GM12801 (cell line): Measurements from ENCODE around the gene DOP1A.

ENCODE experiments used
- TF ChIP-seq, protein P1 (sequence below): IDR thresholded peaks from one replicate; pipeline ENCODE4 v1.5.1; 2011; ENCODE audit warnings: control low read depth; ENCODE audit not compliant: insufficient read length; ENCODE audit errors: extremely low read depth

DOP1A gene

DNA sequence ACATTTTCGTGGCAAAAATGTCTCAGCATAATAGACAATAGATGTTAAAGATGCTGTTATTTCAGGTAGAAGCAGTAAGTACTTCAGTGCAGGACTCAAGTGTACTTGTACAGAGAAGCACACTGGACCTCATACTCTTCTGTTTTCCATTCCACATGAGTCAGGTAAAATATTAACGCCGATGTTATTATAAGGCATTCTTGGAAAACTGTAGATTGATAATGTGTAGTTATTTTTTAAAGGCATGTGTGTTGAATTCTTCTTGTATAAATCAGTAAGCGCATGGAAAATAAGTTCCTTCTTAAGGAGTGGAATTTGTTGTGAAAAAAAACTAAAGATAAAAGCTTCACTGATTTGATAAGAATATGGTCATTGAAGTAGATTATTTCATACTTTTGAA lies 45.8 kb downstream of the DOP1A start:
- TF ChIP-seq, protein P1, sequence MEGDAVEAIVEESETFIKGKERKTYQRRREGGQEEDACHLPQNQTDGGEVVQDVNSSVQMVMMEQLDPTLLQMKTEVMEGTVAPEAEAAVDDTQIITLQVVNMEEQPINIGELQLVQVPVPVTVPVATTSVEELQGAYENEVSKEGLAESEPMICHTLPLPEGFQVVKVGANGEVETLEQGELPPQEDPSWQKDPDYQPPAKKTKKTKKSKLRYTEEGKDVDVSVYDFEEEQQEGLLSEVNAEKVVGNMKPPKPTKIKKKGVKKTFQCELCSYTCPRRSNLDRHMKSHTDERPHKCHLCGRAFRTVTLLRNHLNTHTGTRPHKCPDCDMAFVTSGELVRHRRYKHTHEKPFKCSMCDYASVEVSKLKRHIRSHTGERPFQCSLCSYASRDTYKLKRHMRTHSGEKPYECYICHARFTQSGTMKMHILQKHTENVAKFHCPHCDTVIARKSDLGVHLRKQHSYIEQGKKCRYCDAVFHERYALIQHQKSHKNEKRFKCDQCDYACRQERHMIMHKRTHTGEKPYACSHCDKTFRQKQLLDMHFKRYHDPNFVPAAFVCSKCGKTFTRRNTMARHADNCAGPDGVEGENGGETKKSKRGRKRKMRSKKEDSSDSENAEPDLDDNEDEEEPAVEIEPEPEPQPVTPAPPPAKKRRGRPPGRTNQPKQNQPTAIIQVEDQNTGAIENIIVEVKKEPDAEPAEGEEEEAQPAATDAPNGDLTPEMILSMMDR, result no peak

DNA sequence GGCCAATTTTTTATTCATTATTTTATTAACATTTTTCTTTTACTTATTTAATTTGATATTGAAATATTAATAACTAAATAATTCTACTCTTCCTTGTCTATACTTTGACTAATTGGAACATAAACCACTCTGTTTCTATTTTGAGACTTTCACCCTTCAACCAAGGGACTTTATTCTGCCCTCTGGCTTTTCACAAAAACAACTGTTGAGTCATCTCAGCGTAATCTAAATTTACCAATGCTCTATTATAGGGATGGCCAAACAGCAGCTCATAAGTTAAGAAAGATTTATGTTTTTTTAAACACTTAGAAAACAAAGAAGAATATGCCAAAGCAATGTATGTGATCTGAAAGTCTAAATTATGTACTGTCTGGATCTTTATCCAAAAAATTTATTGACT lies 46.7 kb downstream of the DOP1A start:
- TF ChIP-seq, protein P1, result no peak

DNA sequence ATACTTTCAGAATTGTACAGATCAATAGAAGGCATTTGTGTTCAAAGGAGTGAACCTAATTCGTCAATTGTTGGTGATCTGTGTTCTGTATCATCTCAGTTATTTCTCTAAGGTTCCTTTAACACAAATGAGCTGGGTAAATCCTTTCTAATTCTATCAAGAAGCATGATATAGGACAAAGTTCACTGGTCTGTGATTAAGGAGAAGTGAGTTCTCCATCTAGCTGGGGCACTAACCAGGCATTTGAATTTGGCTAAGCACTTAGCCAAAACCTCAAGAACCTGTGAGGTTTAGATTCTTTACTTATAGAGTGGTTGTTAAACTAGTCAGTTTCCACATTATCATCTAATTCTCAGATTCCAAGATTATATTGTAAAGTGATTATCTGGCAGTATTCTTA lies 50.3 kb downstream of the DOP1A start:
- TF ChIP-seq, protein P1, result no peak

DNA sequence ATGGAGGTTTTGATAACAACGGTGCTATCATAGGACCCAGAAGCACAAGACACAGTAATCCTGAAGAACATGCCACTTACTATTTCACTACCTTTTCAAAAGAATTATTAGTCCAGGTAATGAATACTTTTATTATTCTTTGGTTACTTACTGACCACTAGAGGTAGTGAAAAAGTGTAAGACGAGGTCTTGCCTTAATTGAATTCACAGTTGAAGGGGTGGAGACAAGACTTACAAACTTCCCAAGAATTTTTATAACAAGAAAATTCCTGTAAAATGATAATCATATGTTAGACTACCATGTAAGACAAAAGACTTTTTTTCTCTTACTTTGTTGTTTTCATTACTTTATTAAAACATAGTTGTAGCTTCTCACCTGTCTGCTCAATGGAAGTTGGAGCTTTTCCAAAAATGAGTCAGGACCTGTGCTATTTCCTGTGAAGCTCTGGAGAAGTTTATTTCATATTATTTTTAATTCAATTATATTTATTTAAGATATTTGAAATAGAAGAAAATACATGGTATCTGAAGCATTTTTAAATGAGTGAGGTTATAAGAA lies 52.4 kb downstream of the DOP1A start:
- TF ChIP-seq, protein P1, result no peak

DNA sequence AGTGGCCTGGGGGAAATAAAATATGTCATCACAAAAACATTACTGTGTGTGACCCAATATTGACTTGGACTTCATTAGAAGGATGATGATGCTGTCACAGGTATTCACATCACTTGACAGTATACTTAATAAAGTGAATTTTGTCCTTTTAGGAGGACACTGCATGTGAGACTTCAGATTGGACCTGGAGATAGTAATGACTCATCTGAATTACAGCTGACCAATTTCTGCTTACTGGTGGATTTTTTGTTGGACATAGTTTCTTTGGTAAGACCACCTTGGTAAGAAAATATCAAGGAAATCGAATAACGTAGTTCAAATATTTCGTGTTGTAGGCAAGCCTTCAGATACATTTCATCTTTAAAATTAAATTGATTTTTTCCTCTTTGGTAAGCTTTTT lies 57.1 kb downstream of the DOP1A start:
- TF ChIP-seq, protein P1, result no peak

DNA sequence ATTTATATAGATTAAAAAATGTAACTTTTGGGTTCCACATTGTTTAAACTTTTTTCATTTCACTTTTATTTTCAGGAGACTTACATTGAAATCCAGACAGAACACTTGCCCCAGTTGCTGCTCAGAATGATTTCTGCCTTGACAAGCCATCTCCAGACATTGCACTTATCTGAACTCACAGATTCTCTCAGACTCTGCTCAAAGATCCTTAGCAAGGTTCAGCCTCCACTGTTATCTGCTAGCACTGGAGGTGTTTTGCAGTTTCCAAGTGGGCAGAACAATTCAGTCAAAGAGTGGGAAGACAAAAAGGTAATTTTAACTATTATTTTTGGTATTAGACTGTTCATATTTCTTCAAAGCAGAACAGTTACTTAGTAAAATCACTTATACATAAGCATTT lies 58.0 kb downstream of the DOP1A start:
- TF ChIP-seq, protein P1, result no peak

DNA sequence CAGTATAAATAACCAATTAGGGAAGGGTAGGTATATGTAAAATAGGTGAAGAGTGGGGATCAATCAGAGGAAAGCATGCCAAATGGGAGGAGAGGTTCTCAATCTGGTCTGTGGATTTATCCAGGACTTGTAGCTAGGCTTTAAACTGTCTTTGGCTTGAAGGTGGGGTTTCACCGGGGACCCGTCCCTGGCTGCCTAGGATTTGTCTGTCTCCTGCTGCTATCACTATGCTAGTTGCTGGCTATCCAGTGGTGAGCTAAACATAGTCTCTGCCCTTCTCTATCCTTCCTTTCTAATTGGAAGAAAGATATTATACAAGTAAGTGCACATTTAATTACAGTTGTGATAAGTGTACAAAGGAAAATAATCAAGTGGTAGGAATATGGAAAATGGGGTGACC lies 58.8 kb downstream of the DOP1A start:
- TF ChIP-seq, protein P1, result no peak

DNA sequence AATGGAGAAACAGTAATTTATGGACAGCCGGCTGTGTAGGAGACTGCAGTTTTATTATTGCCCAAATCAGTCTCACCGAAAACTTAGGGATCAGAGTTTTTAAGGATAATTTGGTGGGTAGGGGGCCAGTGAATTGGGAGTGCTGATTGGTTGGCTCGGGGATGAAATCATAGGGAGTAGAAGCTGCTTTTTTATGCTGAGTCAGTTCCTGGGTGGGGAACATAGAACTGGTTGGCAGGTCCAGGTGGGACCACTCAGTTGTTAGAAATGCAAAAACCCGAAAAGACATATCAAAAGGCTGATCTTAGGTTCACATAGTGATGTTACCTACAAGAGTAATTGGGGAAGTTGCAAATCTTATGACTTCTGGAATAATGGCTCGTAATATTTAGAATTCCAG lies 59.3 kb downstream of the DOP1A start:
- TF ChIP-seq, protein P1, result no peak
